Measurements from ENCODE around the gene ATP5PD. TPM values are rescaled to one million over a fixed set of nuclear protein-coding genes. Genes with fewer than 3 reads are reported as not detected.

ATP5PD gene
- total and polyA plus RNA-seq, 2 of the 13 experiments (the other 11 are each of a cell fraction or from before 2014, with no cell fraction given): 158 to 428 TPM

DNA sequence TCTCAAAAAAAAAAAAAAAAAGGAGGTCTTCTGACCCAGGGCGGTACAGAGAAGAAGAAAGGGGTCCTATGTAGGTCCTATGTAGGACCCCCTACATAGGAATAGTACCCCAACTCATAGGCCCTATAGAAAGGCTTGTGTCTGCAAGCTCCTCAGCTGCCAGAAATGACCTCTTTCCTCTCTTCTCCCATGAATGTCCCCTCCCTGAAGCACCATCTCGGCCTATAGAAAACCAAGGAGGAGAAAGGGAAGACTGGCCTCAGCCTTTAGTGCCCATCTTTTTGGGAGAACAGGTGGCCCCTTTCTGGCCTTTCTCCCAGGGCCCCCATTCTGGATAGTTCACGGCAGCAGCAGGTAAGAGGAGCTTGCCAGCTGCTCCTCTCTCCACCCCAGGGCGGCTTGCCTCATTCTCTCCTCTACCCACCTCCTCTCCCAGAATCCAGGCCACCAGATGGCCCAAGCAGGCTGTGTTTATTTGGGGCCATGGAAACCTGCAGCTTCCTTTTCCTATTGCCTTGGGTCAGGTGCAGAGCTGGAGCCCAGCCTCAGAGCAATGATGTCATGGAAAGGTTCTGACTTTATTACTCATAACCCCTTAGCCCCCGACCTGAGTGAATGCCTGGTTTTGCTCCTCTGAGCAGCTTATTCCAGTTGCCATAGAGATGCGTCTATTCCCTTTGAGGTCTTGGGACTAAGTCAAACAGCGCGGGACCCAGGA lies 35.9 kb downstream of the ATP5PD start (continued):
- TF ChIP-seq, protein P1, sequence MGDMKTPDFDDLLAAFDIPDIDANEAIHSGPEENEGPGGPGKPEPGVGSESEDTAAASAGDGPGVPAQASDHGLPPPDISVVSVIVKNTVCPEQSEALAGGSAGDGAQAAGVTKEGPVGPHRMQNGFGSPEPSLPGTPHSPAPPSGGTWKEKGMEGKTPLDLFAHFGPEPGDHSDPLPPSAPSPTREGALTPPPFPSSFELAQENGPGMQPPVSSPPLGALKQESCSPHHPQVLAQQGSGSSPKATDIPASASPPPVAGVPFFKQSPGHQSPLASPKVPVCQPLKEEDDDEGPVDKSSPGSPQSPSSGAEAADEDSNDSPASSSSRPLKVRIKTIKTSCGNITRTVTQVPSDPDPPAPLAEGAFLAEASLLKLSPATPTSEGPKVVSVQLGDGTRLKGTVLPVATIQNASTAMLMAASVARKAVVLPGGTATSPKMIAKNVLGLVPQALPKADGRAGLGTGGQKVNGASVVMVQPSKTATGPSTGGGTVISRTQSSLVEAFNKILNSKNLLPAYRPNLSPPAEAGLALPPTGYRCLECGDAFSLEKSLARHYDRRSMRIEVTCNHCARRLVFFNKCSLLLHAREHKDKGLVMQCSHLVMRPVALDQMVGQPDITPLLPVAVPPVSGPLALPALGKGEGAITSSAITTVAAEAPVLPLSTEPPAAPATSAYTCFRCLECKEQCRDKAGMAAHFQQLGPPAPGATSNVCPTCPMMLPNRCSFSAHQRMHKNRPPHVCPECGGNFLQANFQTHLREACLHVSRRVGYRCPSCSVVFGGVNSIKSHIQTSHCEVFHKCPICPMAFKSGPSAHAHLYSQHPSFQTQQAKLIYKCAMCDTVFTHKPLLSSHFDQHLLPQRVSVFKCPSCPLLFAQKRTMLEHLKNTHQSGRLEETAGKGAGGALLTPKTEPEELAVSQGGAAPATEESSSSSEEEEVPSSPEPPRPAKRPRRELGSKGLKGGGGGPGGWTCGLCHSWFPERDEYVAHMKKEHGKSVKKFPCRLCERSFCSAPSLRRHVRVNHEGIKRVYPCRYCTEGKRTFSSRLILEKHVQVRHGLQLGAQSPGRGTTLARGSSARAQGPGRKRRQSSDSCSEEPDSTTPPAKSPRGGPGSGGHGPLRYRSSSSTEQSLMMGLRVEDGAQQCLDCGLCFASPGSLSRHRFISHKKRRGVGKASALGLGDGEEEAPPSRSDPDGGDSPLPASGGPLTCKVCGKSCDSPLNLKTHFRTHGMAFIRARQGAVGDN (CRISPR knock-in tag; IDR thresholded peaks at IDR 0.05): no peak

- TF ChIP-seq ZNF580 (CRISPR knock-in tag; IDR thresholded peaks at IDR 0.05; ENCODE audit: borderline replicate concordance, low read depth): no peak
- TF ChIP-seq, protein P2, sequence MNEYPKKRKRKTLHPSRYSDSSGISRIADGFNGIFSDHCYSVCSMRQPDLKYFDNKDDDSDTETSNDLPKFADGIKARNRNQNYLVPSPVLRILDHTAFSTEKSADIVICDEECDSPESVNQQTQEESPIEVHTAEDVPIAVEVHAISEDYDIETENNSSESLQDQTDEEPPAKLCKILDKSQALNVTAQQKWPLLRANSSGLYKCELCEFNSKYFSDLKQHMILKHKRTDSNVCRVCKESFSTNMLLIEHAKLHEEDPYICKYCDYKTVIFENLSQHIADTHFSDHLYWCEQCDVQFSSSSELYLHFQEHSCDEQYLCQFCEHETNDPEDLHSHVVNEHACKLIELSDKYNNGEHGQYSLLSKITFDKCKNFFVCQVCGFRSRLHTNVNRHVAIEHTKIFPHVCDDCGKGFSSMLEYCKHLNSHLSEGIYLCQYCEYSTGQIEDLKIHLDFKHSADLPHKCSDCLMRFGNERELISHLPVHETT (CRISPR knock-in tag; conservative IDR thresholded peaks at IDR 0.05): no peak
- TF ChIP-seq ZNF317 (CRISPR knock-in tag; IDR thresholded peaks at IDR 0.05): no peak
- TF ChIP-seq HMG20B (CRISPR knock-in tag; conservative IDR thresholded peaks at IDR 0.05): no peak
- H3K36me3 ChIP-seq (replicated peaks in 1 of 2; ENCODE audit: control insufficient read depth in 1 of 2, insufficient read depth in 2 of 2, low read length in 2 of 2): no peaks in the 10 kb centered on the region
- H3K27ac ChIP-seq (ENCODE audit: extremely low read length, insufficient read depth, low read length): no peak overlapping the region
- no peak overlapping the region for H3K4me2 ChIP-seq (ENCODE audit: low read depth, low read length)
- no peak overlapping the region for H3K4me3 ChIP-seq (replicated peaks in 1 of 3; ENCODE audit: insufficient read depth in 1 of 3, low read depth in 2 of 3, low read length in 3 of 3)
- no peaks in the 10 kb centered on the region for H4K20me1 ChIP-seq (ENCODE audit: insufficient read depth, low read length)
- H2AFZ ChIP-seq (ENCODE audit: low read length): no peak overlapping the region
- CTCF ChIA-PET (ENCODE audit: low intra/inter-chr PET ratio, low total read pairs): no interaction called here
- no peaks in the 10 kb centered on the region for H3K9me3 ChIP-seq (ENCODE audit: low read length)
- in situ Hi-C loops (cut with HindIII; ENCODE audit: extremely low pct_ligation_motif_present, low pct_unique_long_range_greater_than_20kb) (loop anchor here (5.0 kb wide), 2 partner anchors 47 to 92 kb away; no protein-coding TSS in a partner anchor), intact Hi-C loops (cut with micrococcal nuclease; ENCODE audit: unreplicated experiment) (no loop called here)
- BruUV-seq (replicated peaks): no TSS peak
- no peak for DNase-seq (ENCODE audit: low spot score)
- FAIRE-seq: no peak
- POLR2A ChIA-PET: interaction anchor here (0.7 to 4.3 kb wide), 2 partner anchors 47 to 260 kb away, joined by 3 to 94 read pairs; no protein-coding TSS in a partner anchor
- H3K9ac ChIP-seq (ENCODE audit: insufficient read depth, low read depth, low read length): no peak overlapping the region
- peaks cover 28% of the 10 kb centered on the region for H3K4me1 ChIP-seq (ENCODE audit: insufficient read depth, low read length)
- peaks cover 14% of the 10 kb centered on the region for H3K79me2 ChIP-seq (ENCODE audit: insufficient read depth, low read length)
- 11% methylated on average over 2 of the region's 2 CpGs for WGBS (ENCODE audit: low lambda C conversion rate)
- no peak for ATAC-seq
- H3K27me3 ChIP-seq (ENCODE audit: control insufficient read depth in 1 of 2, insufficient read depth in 2 of 2, low read length in 2 of 2): no peaks in the 10 kb centered on the region; a peak in 2 of 5 replicates
These were observed 37.5 kb downstream of the ATP5PD start for GRCh38 chr17:75009139-75009724.
